Measurements from ENCODE around the gene AMOTL2.

Gene AMOTL2

GRCh38 chr3:134374105-134374790, at the start of gene AMOTL2:
Gene AMOTL2 (minus strand): TSS chr3:134374447. CDS start chr3:134371433, 3,014 bp downstream.
- peak; percentile 83 for DNase-seq

GRCh38 chr3:134423153-134423552, 48.9 kb upstream of the AMOTL2 start:
- peak; percentile 40 for DNase-seq

GRCh38 chr3:134419960-134420321, 45.7 kb upstream of the AMOTL2 start:
- no peak for DNase-seq

- peak; percentile 58 for DNase-seq
These were observed 45.1 kb upstream of the AMOTL2 start for GRCh38 chr3:134419214-134419959.

- no peak for DNase-seq
These were observed 34.8 kb upstream of the AMOTL2 start for GRCh38 chr3:134409041-134409440.

- DNase-seq, result no peak
These were observed 33.0 kb upstream of the AMOTL2 start for GRCh38 chr3:134407239-134407625.

GRCh38 chr3:134406331-134407238, 32.3 kb upstream of the AMOTL2 start:
- peak; percentile 90 for DNase-seq

- no peak for DNase-seq
These were observed 30.2 kb upstream of the AMOTL2 start for GRCh38 chr3:134404366-134404885.

GRCh38 chr3:134397755-134398154, 23.5 kb upstream of the AMOTL2 start:
- no peak for DNase-seq

- DNase-seq, result no peak
These were observed 20.9 kb upstream of the AMOTL2 start for GRCh38 chr3:134395103-134395502.

- no peak for DNase-seq
These were observed 20.1 kb upstream of the AMOTL2 start for GRCh38 chr3:134394380-134394779.

GRCh38 chr3:134393074-134393473, 18.8 kb upstream of the AMOTL2 start:
- DNase-seq, result no peak

GRCh38 chr3:134392336-134392983, 18.2 kb upstream of the AMOTL2 start:
- no peak for DNase-seq

- no peak for DNase-seq
These were observed 15.6 kb upstream of the AMOTL2 start for GRCh38 chr3:134389865-134390264.

- DNase-seq, result no peak
These were observed 14.7 kb upstream of the AMOTL2 start for GRCh38 chr3:134388788-134389485.

GRCh38 chr3:134388292-134388691, 14.0 kb upstream of the AMOTL2 start:
- no peak for DNase-seq

- no peak for DNase-seq
These were observed 13.0 kb upstream of the AMOTL2 start for GRCh38 chr3:134387293-134387692.

- DNase-seq, result no peak
These were observed 10.7 kb upstream of the AMOTL2 start for GRCh38 chr3:134384963-134385362.

- DNase-seq, result no peak
These were observed 7.7 kb upstream of the AMOTL2 start for GRCh38 chr3:134381831-134382442.

GRCh38 chr3:134381076-134381475, 6.8 kb upstream of the AMOTL2 start:
- no peak for DNase-seq

- no peak for DNase-seq
These were observed 6.0 kb upstream of the AMOTL2 start for GRCh38 chr3:134380249-134380648.

- no peak for DNase-seq
These were observed 4.6 kb upstream of the AMOTL2 start for GRCh38 chr3:134378818-134379217.

All from NCI-H146 (cell line).